Neural progenitor cell (in vitro differentiated cells): ENCODE results near the gene UGT1A4. TPM values are rescaled to one million over a fixed set of nuclear protein-coding genes. Genes with fewer than 3 reads are reported as not detected.

Experiments
- DNase-seq: peaks from one replicate; pipeline ENCODE4 v3.0.0-alpha.2; 2016; ENCODE audit warnings: low spot score
- H2AFZ ChIP-seq: fragments of 200-600 bp; sonication (generic); replicated peaks from 2 replicates; pipeline ENCODE4 v1.6.1; 2016; ENCODE audit warnings: antibody characterized with exemption
- H3F3A ChIP-seq: fragments of 200-600 bp; sonication (generic); 2 replicates; pipeline ENCODE4 v1.6.1; 2016; ENCODE audit warnings: antibody characterized with exemption, low read depth
- H3K27ac ChIP-seq: fragments of 200-600 bp; sonication (generic); 2 replicates; pipeline ENCODE4 v1.5.1; 2016; ENCODE audit warnings: mild to moderate bottlenecking
- H3K27me3 ChIP-seq: fragments of 200-600 bp; sonication (generic); 2 replicates; pipeline ENCODE4 v1.6.1; 2016; ENCODE audit warnings: mild to moderate bottlenecking, moderate library complexity
- H3K36me3 ChIP-seq: fragments of 200-600 bp; sonication (generic); 2 replicates; pipeline ENCODE4 v1.5.1; 2016
- H3K4me1 ChIP-seq: fragments of 200-600 bp; sonication (generic); 2 replicates; pipeline ENCODE4 v1.6.1; 2016; ENCODE audit warnings: mixed run types
- H3K4me2 ChIP-seq: fragments of 200-600 bp; sonication (generic); 2 replicates; pipeline ENCODE4 v1.6.1; 2016
- H3K4me3 ChIP-seq: fragments of 200-600 bp; sonication (generic); 2 replicates; pipeline ENCODE4 v1.5.1; 2016
- H3K79me2 ChIP-seq: fragments of 200-600 bp; sonication (generic); 2 replicates; pipeline ENCODE4 v1.6.1; 2016; ENCODE audit warnings: low read depth
- H3K9ac ChIP-seq: fragments of 200-600 bp; sonication (generic); 2 replicates; pipeline ENCODE4 v1.6.1; 2016
- H3K9me3 ChIP-seq: fragments of 200-600 bp; sonication (generic); 2 replicates; pipeline ENCODE4 v1.5.1; 2016; ENCODE audit warnings: low read depth
- H4K20me1 ChIP-seq: fragments of 200-600 bp; sonication (generic); 2 replicates; pipeline ENCODE4 v1.6.1; 2016; ENCODE audit warnings: low read depth
- H3K27ac Mint-ChIP-seq: 3 replicates; pipeline ENCODE4 v1.8.0; 2021; ENCODE audit warnings: mixed read lengths
- H3K27me3 Mint-ChIP-seq: 2 replicates; pipeline ENCODE4 v1.8.0; 2022; ENCODE audit warnings: low read depth, mild to moderate bottlenecking, inconsistent platforms, moderate library complexity, mixed read lengths; ENCODE audit not compliant: insufficient read depth
- H3K36me3 Mint-ChIP-seq: 3 replicates; pipeline ENCODE4 v1.8.0; 2021; ENCODE audit warnings: mixed read lengths
- H3K4me1 Mint-ChIP-seq: 3 replicates; pipeline ENCODE4 v1.8.0; 2021; ENCODE audit warnings: mixed read lengths
- H3K4me3 Mint-ChIP-seq: 3 replicates; pipeline ENCODE4 v1.8.0; 2021; ENCODE audit warnings: mild to moderate bottlenecking, moderate library complexity, mixed read lengths
- H3K9me3 Mint-ChIP-seq: 3 replicates; pipeline ENCODE4 v1.8.0; 2020; ENCODE audit warnings: mixed read lengths
- CTCF ChIP-seq: fragments of 200-600 bp; sonication (generic); IDR thresholded peaks from 2 replicates; pipeline ENCODE4 v1.5.1; 2017; ENCODE audit warnings: antibody characterized with exemption, mild to moderate bottlenecking
- EZH2 ChIP-seq: fragments of 200-600 bp; sonication (generic); IDR thresholded peaks from 2 replicates; pipeline ENCODE4 v1.6.1; 2017; ENCODE audit warnings: antibody characterized with exemption, mild to moderate bottlenecking, moderate library complexity
- EZH2phosphoT487 ChIP-seq: fragments of 200-600 bp; sonication (generic); IDR thresholded peaks from 2 replicates; pipeline ENCODE4 v1.6.1; 2017; ENCODE audit warnings: antibody characterized with exemption
- total RNA-seq: library from RNA; depleted of rRNA; stranded (reverse); fragments of >200 nt; gene quantifications from 2 replicates; pipeline ENCODE4 v1.2.3, GENCODE V29; 2015; ENCODE audit warnings: low replicate concordance

UGT1A4 gene
- total RNA-seq, 1 donor from 2014 or later, result not detected

- H3K4me1 Mint-ChIP-seq, result no peaks in the 10 kb centered on the region
- no peak overlapping the region for H3K27ac Mint-ChIP-seq
- no peaks in the 10 kb centered on the region for H3K9me3 Mint-ChIP-seq
- no peak overlapping the region for H3K27ac ChIP-seq
- peaks cover 2% of the 10 kb centered on the region for H3K27me3 Mint-ChIP-seq
- H3K4me2 ChIP-seq, result no peak overlapping the region
- H3K27me3 ChIP-seq, result no peaks in the 10 kb centered on the region
- no peak overlapping the region for H3K4me3 ChIP-seq
- H3K4me1 ChIP-seq, result no peaks in the 10 kb centered on the region
- no peak for DNase-seq
- H3F3A ChIP-seq, result no peaks in the 10 kb centered on the region
- no peak overlapping the region for H3K4me3 Mint-ChIP-seq
- no peak for TF ChIP-seq EZH2phosphoT487
- TF ChIP-seq EZH2, result no peak
- TF ChIP-seq CTCF, result no peak
- no peaks in the 10 kb centered on the region for H3K36me3 Mint-ChIP-seq
- peak overlapping the region; percentile 28 for H2AFZ ChIP-seq
- no peak overlapping the region for H3K9ac ChIP-seq
- no peaks in the 10 kb centered on the region for H3K36me3 ChIP-seq
- no peaks in the 10 kb centered on the region for H4K20me1 ChIP-seq
- H3K79me2 ChIP-seq, result no peaks in the 10 kb centered on the region
- no peaks in the 10 kb centered on the region for H3K9me3 ChIP-seq
These were observed 29.0 kb upstream of the UGT1A4 start for GRCh38 chr2:233689501-233689900.

- no peaks in the 10 kb centered on the region for H3K79me2 ChIP-seq
- no peak overlapping the region for H3K4me3 Mint-ChIP-seq
These were observed 28.1 kb upstream of the UGT1A4 start for GRCh38 chr2:233690444-233690843.

GRCh38 chr2:233691443-233692433 lies 26.8 kb upstream of the UGT1A4 start:
- H3K27ac Mint-ChIP-seq, result no peak overlapping the region

More at GRCh38 chr2:233690444-233690843, 28.1 kb upstream of the UGT1A4 start:
- Histone ChIP-seq H3K4me2 (no peak overlapping the region), H3K4me3 (no peak overlapping the region), H4K20me1 (no peaks in the 10 kb centered on the region), H3K9ac (no peak overlapping the region), H3K27me3 (no peaks in the 10 kb centered on the region), H3K4me1 (no peaks in the 10 kb centered on the region), H2AFZ (no peak overlapping the region), H3K27ac (no peak overlapping the region), H3F3A (no peaks in the 10 kb centered on the region), H3K9me3 (no peaks in the 10 kb centered on the region), H3K36me3 (no peaks in the 10 kb centered on the region)
- Mint-ChIP-seq H3K4me1 (no peaks in the 10 kb centered on the region), H3K36me3 (no peaks in the 10 kb centered on the region), H3K27me3 (peaks cover 2% of the 10 kb centered on the region), H3K27ac (peak overlapping the region; percentile 51), H3K9me3 (no peaks in the 10 kb centered on the region)
- TF ChIP-seq EZH2 (no peak), EZH2phosphoT487 (no peak), CTCF (no peak)
- no peak for DNase-seq

More at GRCh38 chr2:233691443-233692433, 26.8 kb upstream of the UGT1A4 start:
- H3K4me1 Mint-ChIP-seq, result no peaks in the 10 kb centered on the region
- Histone ChIP-seq H3F3A (no peaks in the 10 kb centered on the region), H3K4me2 (no peak overlapping the region), H3K4me3 (no peak overlapping the region), H3K36me3 (no peaks in the 10 kb centered on the region), H4K20me1 (no peaks in the 10 kb centered on the region), H3K4me1 (no peaks in the 10 kb centered on the region), H2AFZ (no peak overlapping the region), H3K9ac (no peak overlapping the region), H3K79me2 (no peaks in the 10 kb centered on the region), H3K27me3 (no peaks in the 10 kb centered on the region), H3K9me3 (no peaks in the 10 kb centered on the region), H3K27ac (no peak overlapping the region)
- no peak overlapping the region for H3K4me3 Mint-ChIP-seq
- H3K36me3 Mint-ChIP-seq, result no peaks in the 10 kb centered on the region
- no peak for DNase-seq
- peaks cover 2% of the 10 kb centered on the region for H3K27me3 Mint-ChIP-seq
- TF ChIP-seq CTCF (no peak), EZH2phosphoT487 (no peak), EZH2 (no peak)
- no peaks in the 10 kb centered on the region for H3K9me3 Mint-ChIP-seq
